ENCODE measurements around the gene AURKA.

AURKA gene

DNA sequence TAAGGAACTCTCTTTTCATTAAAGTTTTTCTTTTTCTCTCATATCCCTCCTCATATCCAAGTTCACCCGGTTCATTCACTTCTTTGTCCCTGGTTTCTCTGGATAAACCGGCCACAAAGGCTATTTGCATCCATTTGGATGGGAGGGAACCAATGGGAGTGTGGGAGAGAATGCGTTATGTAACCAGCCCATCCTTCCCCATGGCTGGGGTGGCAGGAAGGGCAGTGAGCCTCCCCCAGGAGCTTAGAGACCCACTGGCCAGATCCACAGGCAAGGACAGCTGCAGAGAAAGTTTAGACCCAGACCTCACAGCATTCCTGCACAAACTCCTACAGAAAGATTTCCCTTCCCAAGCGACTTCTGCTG, 30.8 kb upstream of the AURKA start:
- DNase-seq (ENCODE audit: low spot score): no peak
- TF ChIP-seq, protein P1, sequence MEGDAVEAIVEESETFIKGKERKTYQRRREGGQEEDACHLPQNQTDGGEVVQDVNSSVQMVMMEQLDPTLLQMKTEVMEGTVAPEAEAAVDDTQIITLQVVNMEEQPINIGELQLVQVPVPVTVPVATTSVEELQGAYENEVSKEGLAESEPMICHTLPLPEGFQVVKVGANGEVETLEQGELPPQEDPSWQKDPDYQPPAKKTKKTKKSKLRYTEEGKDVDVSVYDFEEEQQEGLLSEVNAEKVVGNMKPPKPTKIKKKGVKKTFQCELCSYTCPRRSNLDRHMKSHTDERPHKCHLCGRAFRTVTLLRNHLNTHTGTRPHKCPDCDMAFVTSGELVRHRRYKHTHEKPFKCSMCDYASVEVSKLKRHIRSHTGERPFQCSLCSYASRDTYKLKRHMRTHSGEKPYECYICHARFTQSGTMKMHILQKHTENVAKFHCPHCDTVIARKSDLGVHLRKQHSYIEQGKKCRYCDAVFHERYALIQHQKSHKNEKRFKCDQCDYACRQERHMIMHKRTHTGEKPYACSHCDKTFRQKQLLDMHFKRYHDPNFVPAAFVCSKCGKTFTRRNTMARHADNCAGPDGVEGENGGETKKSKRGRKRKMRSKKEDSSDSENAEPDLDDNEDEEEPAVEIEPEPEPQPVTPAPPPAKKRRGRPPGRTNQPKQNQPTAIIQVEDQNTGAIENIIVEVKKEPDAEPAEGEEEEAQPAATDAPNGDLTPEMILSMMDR (IDR thresholded peaks at IDR 0.05; ENCODE audit: extremely low read depth, missing control alignments): no peak

DNA sequence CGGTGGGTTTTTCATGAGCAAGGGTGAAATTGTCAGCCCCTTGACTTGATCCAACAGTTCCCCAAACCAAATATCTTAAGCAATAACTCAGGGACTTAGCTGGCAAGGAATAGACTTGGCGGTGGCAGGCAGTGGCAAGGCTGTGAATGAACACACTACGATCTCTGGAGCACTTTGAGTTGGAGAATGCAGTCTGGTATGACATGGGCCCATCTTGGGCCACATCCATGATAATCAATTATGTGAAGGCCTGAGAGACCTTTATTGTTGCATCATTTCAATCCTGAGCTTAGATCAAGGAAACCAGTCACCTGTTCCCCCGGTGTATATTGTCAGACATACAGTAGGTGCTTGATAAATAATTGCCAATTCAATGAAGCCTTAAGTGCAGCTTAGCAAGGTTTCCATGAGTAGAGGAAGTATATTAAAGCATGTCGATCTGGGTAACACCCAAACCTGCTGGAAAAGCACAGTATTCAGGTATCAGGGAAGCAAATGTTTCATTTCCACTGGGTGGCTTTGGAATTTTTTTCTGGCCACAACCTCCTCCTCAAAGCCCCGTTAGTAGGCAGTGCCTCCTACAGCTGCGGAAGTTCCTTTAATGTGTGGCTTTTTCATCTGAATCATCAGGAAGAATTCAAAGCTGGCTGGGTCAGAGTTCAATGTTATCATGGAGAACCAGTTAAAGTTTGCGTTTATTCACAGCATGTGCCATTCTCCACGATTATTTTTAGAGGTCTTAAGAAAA, 30.2 kb upstream of the AURKA start:
- TF ChIP-seq, protein P1 (IDR thresholded peaks at IDR 0.05; ENCODE audit: extremely low read depth, missing control alignments): no peak
- DNase-seq (ENCODE audit: low spot score): no peak

DNA sequence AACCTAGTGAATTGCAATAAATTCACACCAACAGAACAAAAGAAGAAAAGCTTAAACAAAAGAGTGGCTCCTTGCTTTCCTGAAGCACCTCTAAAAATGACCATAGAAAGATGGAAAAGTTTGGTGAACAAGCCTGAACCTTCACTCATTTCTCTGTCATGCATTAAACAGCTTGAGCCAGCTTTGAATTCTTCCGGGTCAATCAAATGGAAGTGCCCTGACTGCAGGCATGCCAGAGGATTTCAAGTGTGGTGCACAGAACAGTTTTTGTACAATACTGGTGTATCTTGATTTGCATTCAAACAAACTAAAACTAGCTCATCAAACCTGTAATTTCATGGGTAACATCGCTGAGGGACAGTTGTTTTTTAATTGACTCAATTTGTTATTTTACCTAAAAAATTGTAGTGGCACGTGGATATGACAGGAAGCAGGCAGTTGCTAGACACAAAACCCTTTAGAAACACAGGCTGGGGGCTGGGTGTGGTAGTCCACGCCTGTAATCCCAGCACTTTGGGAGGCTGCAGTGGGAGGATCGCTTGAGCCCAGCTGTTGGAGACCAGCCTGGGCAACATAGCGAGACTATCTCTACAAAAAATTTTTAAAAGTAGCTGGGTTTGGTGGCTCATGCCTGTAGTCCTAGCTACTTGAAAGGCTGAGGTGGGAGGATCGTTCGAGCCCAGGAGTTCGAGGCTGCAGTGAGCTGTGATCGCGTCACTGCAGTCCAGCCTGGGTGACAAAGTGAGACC, 29.1 kb upstream of the AURKA start:
- TF ChIP-seq, protein P1 (IDR thresholded peaks at IDR 0.05; ENCODE audit: extremely low read depth, missing control alignments): no peak
- no peak for DNase-seq (ENCODE audit: low spot score)

DNA sequence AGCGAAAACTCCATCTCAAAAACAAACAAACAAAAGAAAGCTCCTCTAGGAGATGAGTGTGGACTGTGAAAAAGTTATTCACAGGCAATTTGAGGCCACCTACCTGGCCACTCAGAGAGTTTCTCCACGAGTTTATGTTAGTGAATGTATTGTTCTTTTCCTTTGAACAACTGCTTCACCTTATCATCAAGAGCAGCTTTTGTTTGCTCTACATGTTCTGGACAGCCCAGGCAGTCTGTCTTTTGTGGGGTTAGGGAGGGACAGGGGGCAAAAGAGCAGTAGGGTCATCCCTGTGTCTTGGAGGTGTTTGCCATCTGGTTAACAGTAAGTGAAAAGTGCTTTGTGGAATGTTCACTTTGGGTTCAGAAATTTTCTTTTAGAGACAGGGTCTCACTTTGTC, 28.0 kb upstream of the AURKA start:
- TF ChIP-seq, protein P1 (IDR thresholded peaks at IDR 0.05; ENCODE audit: extremely low read depth, missing control alignments): no peak
- no peak for DNase-seq (ENCODE audit: low spot score)

DNA sequence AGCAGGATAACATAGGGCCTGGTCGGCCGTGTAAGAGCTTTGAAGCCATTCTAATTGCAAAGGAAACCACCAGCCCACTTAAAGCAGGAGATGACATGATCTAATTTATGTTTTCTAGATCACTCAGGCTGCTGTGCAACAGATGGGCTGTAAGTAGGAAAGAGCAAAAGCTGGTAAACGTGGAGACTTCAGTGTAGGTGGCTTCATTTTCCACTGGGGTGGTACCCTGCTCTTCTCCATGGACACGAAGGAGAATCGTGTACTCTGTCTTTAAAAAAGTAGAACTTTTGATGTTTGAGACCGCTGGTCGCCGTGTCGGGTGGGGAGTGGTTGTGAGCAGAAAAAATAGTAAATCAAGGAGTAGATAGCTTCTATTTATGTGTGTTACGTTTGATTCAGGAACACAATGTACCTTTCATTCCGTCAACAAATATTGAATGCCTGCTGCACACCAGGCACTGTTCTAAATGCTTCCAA, 26.4 kb upstream of the AURKA start:
- TF ChIP-seq, protein P1 (IDR thresholded peaks at IDR 0.05; ENCODE audit: extremely low read depth, missing control alignments): no peak
- no peak for DNase-seq (ENCODE audit: low spot score)

DNA sequence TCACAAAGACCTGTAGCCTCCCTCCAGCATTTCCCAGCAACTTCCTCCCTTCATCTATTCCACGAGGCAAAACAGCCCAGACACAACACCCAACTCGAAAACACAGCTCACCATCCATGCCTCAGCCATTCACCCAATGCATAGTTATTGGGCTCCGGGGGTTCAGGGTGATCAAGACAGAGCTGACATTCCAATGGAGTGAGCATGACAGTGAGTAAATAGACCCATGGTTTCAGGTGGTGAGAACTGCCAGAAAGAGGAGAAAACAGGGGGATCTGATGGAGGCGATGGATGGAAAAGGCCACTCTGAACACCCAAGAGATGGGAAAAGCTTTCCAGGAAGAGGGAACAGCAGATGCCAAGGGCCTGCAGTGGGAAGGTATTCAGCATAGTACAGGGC, 25.9 kb upstream of the AURKA start:
- DNase-seq (ENCODE audit: low spot score): no peak
- TF ChIP-seq, protein P1 (IDR thresholded peaks at IDR 0.05; ENCODE audit: extremely low read depth, missing control alignments): no peak

DNA sequence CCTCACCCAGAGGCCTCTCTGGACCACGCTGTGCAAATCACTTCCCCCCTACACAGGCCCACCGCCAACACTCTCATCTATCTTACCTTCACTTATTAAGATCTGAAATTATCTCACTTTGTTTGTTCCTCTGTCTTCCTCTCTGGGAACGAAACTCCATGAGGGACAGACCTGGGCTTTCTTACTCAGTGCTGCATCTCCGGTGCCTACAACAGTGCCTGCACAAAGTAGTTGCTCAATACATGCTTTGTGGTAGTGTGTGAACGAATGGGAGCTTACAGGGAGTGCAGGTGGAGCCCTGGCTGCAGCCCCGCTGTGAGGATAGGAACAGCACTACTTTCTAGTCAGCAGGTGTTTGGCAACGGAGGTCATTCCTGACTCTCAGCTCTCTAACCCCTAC, 25.4 kb upstream of the AURKA start:
- TF ChIP-seq, protein P1 (IDR thresholded peaks at IDR 0.05; ENCODE audit: extremely low read depth, missing control alignments): no peak
- no peak for DNase-seq (ENCODE audit: low spot score)

All from GM20000 (cell line).